HG02623 (cell line): Measurements from ENCODE around the gene SPRED2.

ENCODE experiments used
- ATAC-seq: cut with Tn5 transposase; IDR thresholded peaks from one replicate; pipeline ENCODE4 v1.9.1; 2021; ENCODE audit warnings: moderate library complexity; ENCODE audit not compliant: unreplicated experiment

Gene SPRED2

GRCh38 chr2:65313954-65314256 is 118.5 kb downstream of the SPRED2 start:
- ATAC-seq = no peak

GRCh38 chr2:65313126-65313953 is 119.1 kb downstream of the SPRED2 start:
- no peak for ATAC-seq

DNA sequence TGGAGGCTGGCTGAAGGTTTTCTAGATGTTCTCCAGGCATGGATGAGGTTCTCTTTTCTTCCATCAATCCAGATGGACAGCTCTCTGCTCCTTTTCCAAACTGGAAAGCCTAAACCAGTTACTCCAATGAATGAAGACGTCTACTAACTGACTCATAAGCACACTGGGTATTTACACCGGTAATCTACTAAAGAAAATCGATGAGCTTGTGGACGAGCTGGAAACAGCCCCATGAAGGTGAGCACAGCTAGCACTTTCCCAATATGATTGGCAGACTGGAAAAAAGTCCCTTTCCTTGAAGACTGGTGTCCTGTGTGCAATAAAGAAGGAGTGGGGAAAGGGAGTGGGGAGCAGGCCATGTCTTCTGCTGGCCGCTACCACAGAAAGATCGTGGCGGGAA is 120.8 kb downstream of the SPRED2 start:
- no peak for ATAC-seq

- ATAC-seq = no peak
Observed at GRCh38 chr2:65311049-65311448, 121.3 kb downstream of the SPRED2 start.

GRCh38 chr2:65309699-65310098 is 122.7 kb downstream of the SPRED2 start:
- ATAC-seq = no peak

- no peak for ATAC-seq
Observed at GRCh38 chr2:65305934-65306333, 126.5 kb downstream of the SPRED2 start.

DNA sequence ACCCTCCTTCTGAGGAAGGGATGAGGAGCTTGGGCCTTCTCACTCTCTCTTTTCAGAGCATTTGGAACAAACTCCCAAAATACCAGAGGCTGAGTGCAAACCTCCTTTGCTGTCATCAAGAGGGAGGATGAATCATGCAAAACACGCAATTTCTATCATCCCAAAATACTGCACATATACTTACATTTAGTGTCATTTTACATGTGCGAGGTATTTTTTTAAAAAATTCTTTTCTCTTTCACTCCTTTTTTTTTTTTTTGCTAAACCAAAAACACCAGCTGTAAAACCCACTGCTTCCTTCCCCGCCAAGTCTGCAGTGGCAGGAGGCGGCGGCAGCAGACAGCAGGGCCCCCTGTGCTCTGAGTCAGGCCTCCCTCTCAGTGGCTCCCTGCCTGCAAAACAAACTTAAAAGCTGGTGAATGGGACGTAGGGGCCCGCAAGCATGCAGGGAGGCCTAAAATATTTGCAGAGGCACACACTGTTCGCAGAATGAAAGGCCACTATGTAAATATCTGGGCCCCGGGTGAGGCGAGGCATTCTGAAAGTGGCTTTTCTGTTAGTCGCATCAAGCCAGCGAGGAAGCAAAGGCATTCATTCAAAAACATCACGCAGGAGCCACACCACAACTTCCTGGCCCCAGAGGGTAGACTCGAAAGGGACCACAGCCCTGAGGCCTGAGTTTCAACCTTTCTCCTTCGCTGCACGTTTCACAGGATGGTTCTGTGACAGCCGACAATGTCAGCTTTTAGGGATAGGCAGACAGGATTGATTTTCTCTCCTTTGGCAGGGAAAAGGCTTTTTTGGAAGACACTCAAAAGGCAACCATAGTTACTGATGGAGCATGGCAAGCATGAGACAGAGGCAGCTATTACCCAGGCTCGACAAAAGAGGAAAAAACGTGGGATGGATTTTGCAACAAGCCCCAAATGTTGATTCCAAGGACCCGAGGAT is 131.4 kb downstream of the SPRED2 start:
- ATAC-seq = peak; percentile 86

- no peak for ATAC-seq
Observed at GRCh38 chr2:65300134-65300760, 132.2 kb downstream of the SPRED2 start.

- no peak for ATAC-seq
Observed at GRCh38 chr2:65299246-65299645, 133.2 kb downstream of the SPRED2 start.

- no peak for ATAC-seq
Observed at GRCh38 chr2:65298089-65298488, 134.3 kb downstream of the SPRED2 start.

DNA sequence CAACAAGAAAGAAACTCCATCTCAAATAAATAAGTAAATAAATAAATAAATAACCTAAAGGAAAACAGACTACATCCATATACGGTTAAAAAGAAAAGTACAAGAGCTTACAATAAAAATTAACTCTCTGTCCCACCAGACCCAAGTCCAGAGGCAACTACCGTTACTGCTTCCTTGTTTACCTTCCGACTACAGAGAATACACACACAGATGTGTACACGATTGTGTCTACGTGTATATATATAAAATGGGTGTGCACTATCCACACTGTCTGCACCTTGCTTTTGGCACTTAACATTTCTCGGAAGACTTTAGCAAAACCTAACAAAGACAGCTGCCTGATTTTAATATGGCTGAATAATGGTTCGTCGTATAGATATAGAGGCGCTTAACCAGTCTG is 134.9 kb downstream of the SPRED2 start:
- ATAC-seq = no peak

- ATAC-seq = no peak
Observed at GRCh38 chr2:65296971-65297370, 135.4 kb downstream of the SPRED2 start.

GRCh38 chr2:65294701-65295100 is 137.7 kb downstream of the SPRED2 start:
- ATAC-seq = no peak

GRCh38 chr2:65294136-65294535 is 138.3 kb downstream of the SPRED2 start:
- no peak for ATAC-seq

GRCh38 chr2:65293376-65293775 is 139.0 kb downstream of the SPRED2 start:
- ATAC-seq = no peak

DNA sequence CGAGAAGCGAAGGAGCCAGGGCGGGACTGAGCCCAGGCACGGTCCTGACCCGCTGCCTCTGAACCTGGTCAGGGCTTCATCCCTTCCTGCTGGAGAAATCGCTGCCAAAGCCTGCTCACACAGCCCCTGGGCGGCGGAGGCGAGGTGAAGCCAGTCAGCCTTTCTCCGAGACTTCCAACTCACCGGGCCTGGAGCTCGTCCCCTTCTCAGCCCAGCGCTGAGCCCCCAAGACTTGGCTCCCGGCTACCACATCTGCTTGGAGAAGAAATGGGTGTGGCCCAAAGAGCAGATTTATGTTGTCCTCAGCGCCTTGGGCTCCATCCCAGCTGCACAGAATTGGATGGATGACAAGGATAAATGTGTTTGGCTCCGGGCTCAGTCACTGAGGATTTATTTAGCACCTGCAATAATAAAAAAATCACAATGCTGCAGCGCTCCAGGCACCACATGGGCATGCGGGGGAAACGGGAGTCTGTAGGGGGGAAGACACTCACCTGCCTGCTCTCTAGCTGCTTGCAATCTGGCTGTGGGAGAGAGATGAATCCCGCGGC is 139.9 kb downstream of the SPRED2 start:
- no peak for ATAC-seq

DNA sequence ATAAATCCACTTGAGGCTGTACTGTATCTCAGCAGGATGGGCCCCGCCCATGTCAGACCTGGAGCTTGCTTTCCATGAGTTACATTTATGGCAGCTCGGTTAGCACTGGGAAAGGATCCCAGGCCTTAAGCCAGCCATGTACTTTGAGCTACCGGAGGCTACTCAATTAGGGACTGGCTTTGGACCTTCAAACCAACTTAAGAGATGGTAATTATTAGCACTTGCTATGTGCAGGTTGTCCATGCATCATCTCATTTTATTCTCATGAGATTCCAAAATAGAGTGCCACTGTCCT is 140.3 kb downstream of the SPRED2 start:
- ATAC-seq = no peak

DNA sequence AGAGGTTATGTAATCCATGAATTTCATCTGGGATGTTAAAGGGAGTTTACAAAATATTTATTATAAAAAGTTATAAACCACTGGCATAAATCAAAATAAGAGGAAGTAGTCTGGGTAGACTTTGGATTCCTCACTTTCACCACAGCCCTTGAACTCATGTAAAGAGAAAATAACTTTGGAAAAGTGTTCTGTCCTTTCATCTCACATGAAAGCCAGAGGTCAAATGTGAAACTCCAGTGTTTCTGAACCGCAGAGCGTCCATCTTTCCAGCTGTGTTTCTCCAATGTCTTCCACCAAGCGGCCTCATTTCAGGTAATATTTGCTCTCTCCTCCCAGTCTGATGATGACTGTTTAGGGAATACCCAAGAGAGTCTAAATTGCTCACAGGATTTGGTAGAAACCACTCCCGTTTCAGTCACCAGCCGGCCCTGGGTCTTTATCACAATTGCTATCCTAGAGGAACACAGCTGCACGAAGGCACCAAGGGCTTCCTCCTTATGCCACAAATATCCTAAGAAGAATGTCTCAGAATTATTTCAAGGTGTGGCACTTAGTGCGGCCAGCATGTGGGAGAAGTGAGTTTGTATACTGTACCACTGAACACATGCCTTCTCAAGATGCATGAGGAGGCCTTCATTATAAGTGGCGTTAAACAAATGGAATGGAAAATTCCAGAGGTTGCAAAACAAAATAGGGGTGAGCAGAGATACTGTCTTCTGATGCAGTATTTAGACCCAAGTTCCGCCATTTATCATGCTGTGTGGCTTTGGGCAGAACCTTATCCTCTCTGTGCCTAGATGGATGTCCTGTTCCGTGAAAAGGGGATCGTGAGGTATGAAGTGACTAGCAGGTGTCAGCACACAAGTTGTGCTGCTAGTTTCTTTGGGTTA is 140.9 kb downstream of the SPRED2 start:
- ATAC-seq = no peak

DNA sequence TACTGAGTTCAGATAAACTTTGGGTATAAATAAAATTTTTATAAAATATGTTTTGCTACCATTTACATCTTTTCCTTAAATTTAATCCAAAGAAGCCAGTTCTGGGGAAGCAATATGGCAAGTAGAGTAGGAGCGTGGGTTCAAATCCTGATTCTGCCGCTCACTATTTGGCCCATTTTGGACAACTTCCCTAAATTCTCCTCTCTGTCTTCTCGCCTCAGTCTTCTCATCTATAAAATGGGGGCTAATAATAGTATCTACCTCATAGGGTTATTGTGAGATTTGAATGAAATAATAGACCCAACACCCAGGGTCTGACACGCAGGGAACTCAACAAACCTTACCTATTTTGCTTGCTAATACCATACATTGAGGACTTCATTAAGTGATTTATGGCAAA is 145.0 kb downstream of the SPRED2 start:
- no peak for ATAC-seq

GRCh38 chr2:65282477-65283053 is 149.8 kb downstream of the SPRED2 start:
- no peak for ATAC-seq
